GM12878 (cell line): Measurements from ENCODE around the gene SGCD. TPM values are rescaled to one million over a fixed set of nuclear protein-coding genes. Genes with fewer than 3 reads are reported as not detected.

Source experiments
- ATAC-seq: fragments of 200-7000 bp; cut with Tn5 transposase; 3 replicates; pipeline ENCODE4 v1.9.1; 2020; ENCODE audit warnings: mild to moderate bottlenecking, moderate library complexity
- BruUV-seq: library from RNA; stranded (reverse); fragments of 400-500 nt; replicated peaks from 2 replicates; lab custom pipeline; 2021; lab: Mats Ljungman, UMichigan
- CTCF ChIA-PET: fragments of 300-600 bp; sonication (Branson Sonifier 250); formaldehyde crosslinking; extraction: SDS; loops from one replicate; lab custom pipeline; 2021; ENCODE audit warnings: inconsistent platforms; lab: Yijun Ruan, JAX
- POLR2A ChIA-PET: fragments of 350-600 bp; formaldehyde crosslinking; extraction: SDS; loops from one replicate; lab custom pipeline; 2021; ENCODE audit warnings: inconsistent platforms; lab: Charles Lee
- RAD21 ChIA-PET: fragments of 300-600 bp; sonication (Branson Sonifier 250); formaldehyde crosslinking; loops from one replicate; lab custom pipeline; 2023; ENCODE audit warnings: antibody characterized with exemption; ENCODE audit not compliant: unreplicated experiment; lab: Charles Lee
- SMC1A ChIA-PET: fragments of 300-600 bp; sonication (Branson Sonifier 250); formaldehyde crosslinking; loops from one replicate; lab custom pipeline; 2023; ENCODE audit not compliant: unreplicated experiment, uncharacterized antibody; lab: Charles Lee
- DNase-seq: peaks from one replicate; pipeline ENCODE4 v3.0.0-alpha.2; 2011; ENCODE audit warnings: low read depth, low spot score
- FAIRE-seq: peaks from 3 replicates; lab custom pipeline; 2011; peaks lifted over from hg19 to GRCh38; lab: Jason Lieb, UNC
- H2AFZ ChIP-seq: 2 replicates; pipeline ENCODE4 v1.6.0; 2011; ENCODE audit warnings: low read depth, low read length, control low read depth; ENCODE audit not compliant: control insufficient read depth
- H3K27ac ChIP-seq: 2 replicates; pipeline ENCODE4 v1.5.1; 2011; ENCODE audit warnings: control low read depth; ENCODE audit not compliant: control insufficient read depth, insufficient read depth
- H3K27me3 ChIP-seq, 2 experiments: replicated peaks in 1 of 2; 2 replicates each; pipeline versions ENCODE4 v1.6.0 to v1.6.1; 2011; ENCODE audit warnings: low read length in 1 of 2; ENCODE audit not compliant: control insufficient read depth in 2 of 2, insufficient read depth in 2 of 2
- H3K36me3 ChIP-seq, 2 experiments: 2 replicates each; pipeline ENCODE4 v1.5.1; 2011; ENCODE audit warnings: low read length in 1 of 2; ENCODE audit not compliant: control insufficient read depth in 2 of 2, insufficient read depth in 2 of 2
- H3K4me1 ChIP-seq: 2 replicates; pipeline ENCODE4 v1.6.1; 2011; ENCODE audit warnings: mild to moderate bottlenecking, low read length, moderate library complexity, mixed read lengths; ENCODE audit not compliant: control insufficient read depth, insufficient read depth
- H3K4me2 ChIP-seq: 2 replicates; pipeline ENCODE4 v1.6.0; 2011; ENCODE audit warnings: control low read depth; ENCODE audit not compliant: control insufficient read depth, insufficient read depth
- H3K4me3 ChIP-seq: fragments of 200-600 bp; sonication (generic); 2 replicates; pipeline ENCODE4 v1.5.1; 2016
- H3K79me2 ChIP-seq: 2 replicates; pipeline ENCODE4 v1.6.0; 2011; ENCODE audit warnings: low read length; ENCODE audit not compliant: control insufficient read depth, insufficient read depth
- H3K9ac ChIP-seq: 2 replicates; pipeline ENCODE4 v1.8.0; 2011; ENCODE audit warnings: low read length, control low read depth, mixed read lengths; ENCODE audit not compliant: control insufficient read depth, insufficient read depth
- H3K9me3 ChIP-seq: replicated peaks from 3 replicates; pipeline ENCODE4 v1.5.1; 2011; ENCODE audit warnings: mild to moderate bottlenecking, low read length; ENCODE audit not compliant: control insufficient read depth, insufficient read depth
- H4K20me1 ChIP-seq: 2 replicates; pipeline ENCODE4 v1.6.0; 2011; ENCODE audit not compliant: control insufficient read depth, insufficient read depth
- ATF7 ChIP-seq: fragments of 450-650 bp; IDR thresholded peaks from 2 replicates; pipeline ENCODE4 v1.6.1; 2016; ENCODE audit warnings: low read depth, mild to moderate bottlenecking
- CEBPZ ChIP-seq: fragments of 150-350 bp; IDR thresholded peaks from 2 replicates; pipeline ENCODE4 v1.6.1; 2016; ENCODE audit warnings: low read depth, low read length
- CHD4 ChIP-seq: fragments of 200-600 bp; sonication (generic); IDR thresholded peaks from 2 replicates; pipeline ENCODE4 v1.6.1; 2016; ENCODE audit warnings: mild to moderate bottlenecking
- FOXM1 ChIP-seq: IDR thresholded peaks from 2 replicates; pipeline ENCODE4 v1.6.1; 2012; ENCODE audit warnings: low read depth, mild to moderate bottlenecking, inconsistent platforms, low read length, moderate library complexity
- HDGF ChIP-seq: fragments of 450-650 bp; IDR thresholded peaks from 2 replicates; pipeline ENCODE4 v1.6.1; 2016; ENCODE audit warnings: antibody characterized with exemption
- IRF4 ChIP-seq: IDR thresholded peaks from 2 replicates; pipeline ENCODE4 v1.6.1; 2011; ENCODE audit warnings: low read depth, low read length
- PAX5 ChIP-seq: IDR thresholded peaks from 2 replicates; pipeline ENCODE4 v1.6.1; 2011; ENCODE audit warnings: low read depth, low read length, borderline replicate concordance
- RAD21 ChIP-seq: IDR thresholded peaks from 2 replicates; pipeline ENCODE4 v1.6.1; 2011; ENCODE audit warnings: mild to moderate bottlenecking, low read depth, low read length, moderate library complexity; ENCODE audit not compliant: insufficient read depth
- TBL1XR1 ChIP-seq: IDR thresholded peaks from 2 replicates; pipeline ENCODE4 v1.6.1; 2012; ENCODE audit warnings: low read depth, low read length, improper control_type of control experiment
- TCF7 ChIP-seq: IDR thresholded peaks from 2 replicates; pipeline ENCODE4 v1.6.1; 2014; ENCODE audit warnings: antibody characterized with exemption, borderline replicate concordance
- ZBTB4 ChIP-seq: fragments of 450-650 bp; formaldehyde crosslinking; IDR thresholded peaks from 2 replicates; pipeline ENCODE4 v1.4.0; 2022; ENCODE audit warnings: mild to moderate bottlenecking, moderate library complexity
- WGBS: methylation state at CpG from one replicate; pipeline ENCODE4 v1.1.6; 2016; ENCODE audit warnings: low lambda C conversion rate; ENCODE audit not compliant: insufficient replicate concordance, insufficient coverage; ENCODE audit errors: missing lambda C conversion rate; 5-methylcytosine and 5-hydroxymethylcytosine counted together
- in situ Hi-C: fragments of 300-500 bp; cut with MboI; formaldehyde crosslinking; loops from 9 replicates; pipeline ENCODE4 v1.14.3; 2018; ENCODE audit warnings: mixed read lengths
- intact Hi-C: fragments of 100-400 bp; cut with micrococcal nuclease; formaldehyde crosslinking; loops from one replicate; pipeline ENCODE4 v1.14.2; 2022; ENCODE audit not compliant: unreplicated experiment
- polyA plus RNA-seq, 11 experiments: library from polyadenylated mRNA; depleted of rRNA in 4 of 11; unstranded in 6 of 11; stranded (reverse) in 5 of 11; fragments of >200 nt; fragmentation: Nextera tagmentation in 4 of 11; fragmentation: Illumina TruSeq in 1 of 11; extraction: Ambion mirVana in 4 of 11; extraction: Trizol in 1 of 11; gene quantifications; 1 replicate in 1 of 11; 2 replicates in 10 of 11; pipeline versions ENCODE4 v1.2.1 to v1.2.3, GENCODE V29; 2011 to 2016; ENCODE audit warnings: inconsistent platforms in 2 of 11, missing spikeins in 2 of 11, low read depth in 1 of 11
- total RNA-seq, 4 experiments: library from RNA; depleted of rRNA in 3 of 4; stranded (reverse); fragments of >200 nt in 3 of 4; fragmentation: Illumina TruSeq in 1 of 4; extraction: Trizol in 1 of 4; gene quantifications; 2 replicates each; pipeline versions ENCODE4 v1.2.1 to v1.2.3, GENCODE V29; 2013 to 2021

The SGCD gene
- total and polyA plus RNA-seq, 10 of the 15 experiments (the other 5 are each of a cell fraction or from before 2014, with no cell fraction given): 0.06 TPM; not detected in 9

DNA sequence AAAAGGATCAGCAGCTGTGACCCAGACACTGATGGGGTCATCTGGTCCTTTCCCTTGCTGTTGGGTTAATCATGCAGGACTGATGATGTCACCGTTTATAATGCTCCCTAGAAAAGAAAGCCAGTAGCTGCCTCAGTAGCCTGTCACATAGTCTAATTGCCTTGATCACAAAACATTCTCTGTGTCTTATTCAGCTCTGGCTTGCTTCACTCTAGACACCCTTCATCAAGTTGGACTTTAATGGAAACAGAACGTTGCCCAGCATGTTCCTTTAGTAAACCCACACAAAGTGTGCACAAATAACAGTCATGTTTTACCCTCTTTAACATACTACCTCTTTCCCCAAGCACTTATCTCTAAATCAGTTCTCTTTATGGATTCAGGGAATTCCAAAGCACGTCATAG is 170.8 kb downstream of the SGCD start:
- peak; percentile 21; the same call in 2 of the 3 replicates for ATAC-seq
- FAIRE-seq: no peak
- Histone ChIP-seq H3K27ac (no peak overlapping the region), H3K9me3 (no peaks in the 10 kb centered on the region), H3K79me2 (no peaks in the 10 kb centered on the region), H2AFZ (no peak overlapping the region), H3K36me3 (no peaks in the 10 kb centered on the region), H3K4me3 (no peak overlapping the region), H4K20me1 (no peaks in the 10 kb centered on the region), H3K4me2 (no peak overlapping the region), H3K4me1 (no peaks in the 10 kb centered on the region), H3K27me3 (no peaks in the 10 kb centered on the region), H3K9ac (no peak overlapping the region)
- SMC1A ChIA-PET: no interaction called here
- CTCF ChIA-PET: interaction anchor here (1.2 kb wide), 1 partner anchor 13 kb away, joined by 3 read pairs; no protein-coding TSS in a partner anchor
- in situ Hi-C loops (no loop called here), intact Hi-C loops (no loop called here)
- DNase-seq: no peak
- POLR2A ChIA-PET: no interaction called here
- TF ChIP-seq TBL1XR1: no peak
- TF ChIP-seq HDGF: no peak
- 0 out of 2 replicates have a peak, but pooled peaks have one; percentile 24 for TF ChIP-seq ATF7
- TF ChIP-seq PAX5: no peak
- WGBS: 1% methylated on average over 3 of the region's 3 CpGs
- RAD21 ChIA-PET: no interaction called here
- BruUV-seq: no TSS peak

DNA sequence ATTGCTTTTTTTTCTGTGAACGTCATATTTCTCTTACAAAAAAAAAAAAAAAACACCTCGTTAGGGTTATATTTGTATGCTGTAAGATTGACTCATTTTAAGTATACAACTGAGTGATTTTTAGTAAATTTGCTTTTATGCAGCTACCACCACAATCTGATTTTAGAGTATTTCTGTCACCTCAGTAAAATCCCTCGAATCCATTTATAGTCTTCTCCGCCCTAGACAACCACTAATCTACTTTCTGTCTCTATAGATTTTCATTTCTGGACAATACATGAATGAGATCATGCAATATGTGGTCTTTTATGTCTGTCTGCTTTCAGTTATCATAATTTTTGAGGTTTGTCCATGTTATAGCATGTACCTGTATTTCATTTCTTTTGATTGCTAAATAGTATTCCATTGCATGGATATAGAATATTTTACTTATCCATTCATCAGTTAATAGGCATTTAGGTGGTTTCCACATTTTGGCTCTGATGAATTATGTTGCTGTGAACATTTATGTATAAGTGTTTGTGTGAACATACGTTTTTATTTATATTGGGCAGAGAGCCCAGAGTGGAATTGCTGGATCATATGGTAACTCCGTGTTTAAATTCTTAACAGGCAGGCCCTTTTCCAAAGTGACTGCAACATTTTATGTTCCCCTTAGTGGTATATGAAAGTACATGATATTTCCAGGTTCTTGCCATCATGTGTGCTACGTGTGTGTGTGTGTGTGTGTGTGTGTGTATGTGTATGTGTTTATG is 171.4 kb downstream of the SGCD start:
- WGBS: 2% methylated on average over 7 of the region's 7 CpGs
- no peaks in the 10 kb centered on the region for H3K36me3 ChIP-seq
- H3K4me3 ChIP-seq: no peak overlapping the region
- no peaks in the 10 kb centered on the region for H3K4me1 ChIP-seq
- no peak overlapping the region for H3K27ac ChIP-seq
- ChIA-PET SMC1A (no interaction called here), POLR2A (no interaction called here), RAD21 (no interaction called here), CTCF (interaction anchor here (1.2 kb wide), 1 partner anchor 13 kb away, joined by 3 read pairs; no protein-coding TSS in a partner anchor)
- H3K4me2 ChIP-seq: no peak overlapping the region
- in situ Hi-C loops (no loop called here), intact Hi-C loops (no loop called here)
- DNase-seq (no peak), FAIRE-seq (no peak), ATAC-seq (peak; percentile 51)
- no TSS peak for BruUV-seq
- no peaks in the 10 kb centered on the region for H3K9me3 ChIP-seq
- H3K27me3 ChIP-seq: no peaks in the 10 kb centered on the region
- no peaks in the 10 kb centered on the region for H3K79me2 ChIP-seq
- no peak overlapping the region for H2AFZ ChIP-seq
- no peaks in the 10 kb centered on the region for H4K20me1 ChIP-seq
- H3K9ac ChIP-seq: no peak overlapping the region
- TF ChIP-seq FOXM1 (peak; percentile 66; the same call in 1 of the 2 replicates), RAD21 (no peak), IRF4 (no peak), CHD4 (no peak), CEBPZ (no peak), ZBTB4 (CRISPR knock-in tag) (no peak), TCF7 (peak; percentile 45; the same call in 1 of the 2 replicates)
